Activated CD4-positive, alpha-beta T cell treated with anti-CD3 and anti-CD28 coated beads for 36 hours (primary cell): ENCODE measurements around the gene EN2. TPM values are rescaled to one million over a fixed set of nuclear protein-coding genes. Genes with fewer than 3 reads are reported as not detected.

Experiments
- ATAC-seq: fragments of 200-7000 bp; cut with Tn5 transposase; one replicate; pipeline ENCODE4 v1.10.0; 2021; ENCODE audit warnings: mild to moderate bottlenecking, moderate library complexity
- CTCF ChIA-PET: fragments of 350-600 bp; sonication (Branson Sonifier 250); formaldehyde crosslinking; loops from one replicate; lab custom pipeline; 2021; ENCODE audit warnings: antibody characterized with exemption; lab: Charles Lee
- POLR2A ChIA-PET: fragments of 350-600 bp; sonication (Branson Sonifier 250); formaldehyde crosslinking; loops from one replicate; lab custom pipeline; 2021; ENCODE audit warnings: antibody characterized with exemption, inconsistent platforms; lab: Charles Lee
- DNase-seq: peaks from one replicate; pipeline ENCODE4 v3.0.0-alpha.2; 2020
- H3K27ac Mint-ChIP-seq: one replicate; pipeline ENCODE4 v1.8.0; 2021; ENCODE audit warnings: mixed read lengths
- H3K27me3 Mint-ChIP-seq: one replicate; pipeline ENCODE4 v1.8.0; 2021; ENCODE audit warnings: mixed read lengths
- H3K36me3 Mint-ChIP-seq: one replicate; pipeline ENCODE4 v1.8.0; 2021; ENCODE audit warnings: low read depth, mixed read lengths
- H3K4me1 Mint-ChIP-seq: one replicate; pipeline ENCODE4 v1.8.0; 2021; ENCODE audit warnings: mixed read lengths
- H3K4me3 Mint-ChIP-seq: one replicate; pipeline ENCODE4 v1.8.0; 2021; ENCODE audit warnings: mild to moderate bottlenecking, moderate library complexity, mixed read lengths
- H3K9me3 Mint-ChIP-seq: one replicate; pipeline ENCODE4 v1.8.0; 2021; ENCODE audit warnings: low read depth, mixed read lengths
- intact Hi-C, 2 experiments: fragments of 100-400 bp; cut with DNase I in 1 of 2; cut with micrococcal nuclease in 1 of 2; formaldehyde crosslinking; loops; one replicate each; pipeline versions ENCODE4 v1.14.2 to v1.15.1; 2022 to 2024; cut with DNase I, micrococcal nuclease
- total RNA-seq, 2 experiments: library from RNA; stranded (reverse); gene quantifications; one replicate each; pipeline ENCODE4 v1.2.3, GENCODE V29; 2021

EN2 gene
- total RNA-seq, 2 experiments from 2014 or later: not detected

- DNase-seq (peak; percentile 27), ATAC-seq (no peak)
- H3K27ac Mint-ChIP-seq: no peak overlapping the region
- H3K27me3 Mint-ChIP-seq: peaks cover 73% of the 10 kb centered on the region
- peaks cover 24% of the 10 kb centered on the region for H3K4me1 Mint-ChIP-seq
- intact Hi-C loops: loop anchor here (1.0 to 5.0 kb wide), 9 partner anchors 23 to 1497 kb away; partner anchors contain the start of gene EN2 (in 1 of the 2)
- H3K36me3 Mint-ChIP-seq: peaks cover 1% of the 10 kb centered on the region
- POLR2A ChIA-PET: no interaction called here
- no peaks in the 10 kb centered on the region for H3K9me3 Mint-ChIP-seq
- CTCF ChIA-PET: interaction anchor here (1.4 kb wide), 1 partner anchor 25 kb away, joined by 3 read pairs; no protein-coding TSS in a partner anchor
- H3K4me3 Mint-ChIP-seq: peak overlapping the region; percentile 59
Measured at GRCh38 chr7:155509725-155510551, 52.0 kb downstream of the EN2 start.

- Mint-ChIP-seq H3K27me3 (peaks cover 72% of the 10 kb centered on the region), H3K4me3 (no peak overlapping the region), H3K9me3 (no peaks in the 10 kb centered on the region), H3K27ac (no peak overlapping the region), H3K4me1 (peaks cover 24% of the 10 kb centered on the region), H3K36me3 (peaks cover 1% of the 10 kb centered on the region)
- ChIA-PET CTCF (no interaction called here), POLR2A (interaction anchor here (0.7 kb wide), 1 partner anchor 37 kb away, joined by 3 read pairs; no protein-coding TSS in a partner anchor)
- ATAC-seq (no peak), DNase-seq (no peak)
- intact Hi-C loops: loop anchor here (2.0 to 5.0 kb wide), 4 partner anchors 22 to 1496 kb away; partner anchors contain the start of gene EN2 (in 1 of the 2)
Measured at GRCh38 chr7:155510975-155511701, 53.2 kb downstream of the EN2 start.

DNA sequence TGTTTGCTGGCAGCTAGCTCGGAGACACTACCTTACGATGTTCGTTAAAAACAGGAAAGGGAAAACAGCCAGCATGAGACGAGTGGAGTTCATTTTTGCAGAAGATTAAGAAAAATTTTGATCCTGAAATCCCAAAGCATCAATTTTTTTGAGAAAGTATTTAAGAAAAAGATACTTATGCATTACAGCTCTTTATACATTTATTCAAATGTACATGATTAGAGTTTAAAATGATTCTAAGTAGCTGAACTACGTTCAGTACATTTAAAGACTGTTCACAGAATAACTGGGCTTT lies 53.7 kb downstream of the EN2 start:
- CTCF ChIA-PET: no interaction called here
- intact Hi-C loops: loop anchor here (2.0 to 5.0 kb wide), 4 partner anchors 21 to 1496 kb away; partner anchors contain the start of gene EN2 (in 1 of the 2)

DNA sequence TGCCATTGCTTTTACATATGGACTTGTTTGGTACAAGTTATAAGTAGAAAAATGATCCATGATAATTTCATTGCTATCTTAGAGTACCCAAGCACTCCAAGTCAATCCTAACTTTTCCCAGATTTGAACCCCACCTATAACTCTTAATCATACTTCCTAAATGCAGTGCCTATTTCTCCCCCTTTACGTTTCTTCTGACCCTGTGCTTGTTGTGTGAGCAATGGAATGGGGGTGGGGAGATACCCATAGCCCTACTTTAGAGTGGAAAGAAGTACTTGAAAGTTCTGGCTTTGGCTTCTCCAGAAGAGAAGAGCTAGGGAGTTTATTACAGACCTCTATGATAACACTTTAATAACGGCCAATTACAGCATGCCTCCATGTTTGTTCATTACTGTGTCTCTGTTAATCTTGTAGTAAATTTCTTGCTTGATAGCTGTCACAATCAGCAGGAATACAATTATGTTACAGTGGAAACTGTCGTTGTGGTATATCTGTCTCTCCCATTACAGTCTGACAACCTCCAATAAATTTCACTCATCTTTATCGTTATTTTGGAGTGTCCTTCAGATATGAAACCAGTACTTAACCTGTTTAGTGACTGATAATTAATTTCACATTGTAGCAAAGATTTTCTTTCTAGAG lies 54.4 kb downstream of the EN2 start:
- Mint-ChIP-seq H3K9me3 (no peaks in the 10 kb centered on the region), H3K4me3 (no peak overlapping the region), H3K27me3 (peaks cover 62% of the 10 kb centered on the region), H3K36me3 (peaks cover 1% of the 10 kb centered on the region), H3K27ac (no peak overlapping the region), H3K4me1 (peaks cover 19% of the 10 kb centered on the region)
- ChIA-PET CTCF (interaction anchor here (0.7 to 1.6 kb wide), 3 partner anchors 21 to 1069 kb away, joined by 3 to 5 read pairs (median 5); no protein-coding TSS in a partner anchor), POLR2A (no interaction called here)
- ATAC-seq (no peak), DNase-seq (no peak)
- intact Hi-C loops: loop anchor here (2.0 to 5.0 kb wide), 3 partner anchors 18 to 1495 kb away; no protein-coding TSS in a partner anchor

More for the DNA sequence above, 53.7 kb downstream of the EN2 start:
- POLR2A ChIA-PET: interaction anchor here (0.7 kb wide), 1 partner anchor 38 kb away, joined by 3 read pairs; no protein-coding TSS in a partner anchor
- no peak overlapping the region for H3K27ac Mint-ChIP-seq
- H3K36me3 Mint-ChIP-seq: peaks cover 1% of the 10 kb centered on the region
- ATAC-seq (no peak), DNase-seq (no peak)
- no peak overlapping the region for H3K4me3 Mint-ChIP-seq
- no peaks in the 10 kb centered on the region for H3K9me3 Mint-ChIP-seq
- H3K4me1 Mint-ChIP-seq: peaks cover 22% of the 10 kb centered on the region
- H3K27me3 Mint-ChIP-seq: peaks cover 70% of the 10 kb centered on the region

DNA sequence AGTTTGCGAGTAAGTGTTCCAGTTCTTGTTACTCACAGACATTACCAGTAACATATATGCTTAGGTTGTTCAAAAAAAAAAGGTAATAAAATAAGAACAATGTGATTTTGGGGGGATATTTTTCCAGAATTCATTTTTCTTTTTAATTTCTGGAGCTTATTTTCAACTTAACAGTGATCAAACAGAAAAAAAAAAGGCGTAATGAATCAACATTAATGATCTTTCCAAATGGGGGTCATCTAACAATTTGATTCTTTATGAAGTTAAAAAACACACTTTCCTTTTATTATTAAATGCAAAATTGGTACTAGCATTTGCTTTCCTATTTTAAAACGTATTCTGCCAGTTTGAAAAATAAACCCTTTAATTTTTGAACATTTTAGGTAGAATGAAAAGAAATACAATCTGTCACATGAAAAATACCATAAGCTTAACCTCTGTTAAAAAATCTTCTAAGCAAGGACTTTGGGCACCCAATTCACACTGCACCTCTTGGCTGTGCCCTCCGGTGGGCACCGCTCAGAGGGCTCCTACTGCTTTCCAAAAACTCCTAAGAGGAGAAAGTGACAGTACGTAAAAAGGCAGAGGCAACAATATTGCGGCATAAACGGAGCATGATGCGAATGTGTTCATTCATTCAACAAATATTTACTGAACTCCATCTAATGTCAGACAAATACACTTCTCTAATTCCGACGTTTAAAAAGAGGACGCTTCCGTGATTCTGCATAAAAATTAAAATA lies 55.8 kb downstream of the EN2 start:
- ATAC-seq (no peak), DNase-seq (no peak)
- no peaks in the 10 kb centered on the region for H3K9me3 Mint-ChIP-seq
- H3K4me1 Mint-ChIP-seq: peaks cover 12% of the 10 kb centered on the region
- intact Hi-C loops: loop anchor here (2.0 to 5.0 kb wide), 3 partner anchors 17 to 1494 kb away; no protein-coding TSS in a partner anchor
- H3K27me3 Mint-ChIP-seq: peaks cover 60% of the 10 kb centered on the region
- CTCF ChIA-PET: interaction anchor here (1.4 to 1.6 kb wide), 2 partner anchors 20 to 133 kb away, joined by 5 read pairs; no protein-coding TSS in a partner anchor
- POLR2A ChIA-PET: no interaction called here
- no peak overlapping the region for H3K4me3 Mint-ChIP-seq
- peaks cover 1% of the 10 kb centered on the region for H3K36me3 Mint-ChIP-seq
- no peak overlapping the region for H3K27ac Mint-ChIP-seq

- intact Hi-C loops: loop anchor here (5.0 kb wide), 2 partner anchors 1488 to 1493 kb away; no protein-coding TSS in a partner anchor
- no peaks in the 10 kb centered on the region for H3K9me3 Mint-ChIP-seq
- DNase-seq (no peak), ATAC-seq (no peak)
- peaks cover under 1% of the 10 kb centered on the region for H3K36me3 Mint-ChIP-seq
- H3K27ac Mint-ChIP-seq: no peak overlapping the region
- ChIA-PET POLR2A (no interaction called here), CTCF (interaction anchor here (1.6 kb wide), 1 partner anchor 134 kb away, joined by 5 read pairs; no protein-coding TSS in a partner anchor)
- peaks cover 7% of the 10 kb centered on the region for H3K4me1 Mint-ChIP-seq
- H3K4me3 Mint-ChIP-seq: no peak overlapping the region
- peaks cover 55% of the 10 kb centered on the region for H3K27me3 Mint-ChIP-seq
Measured at GRCh38 chr7:155514296-155514695, 56.4 kb downstream of the EN2 start.

Other genes with a start within 250 kb of the EN2 start
- 100 to 1,000 TPM; 100 to 110 TPM for gene INSIG1, start 160.3 kb upstream of the EN2 start, total RNA-seq
- not detected for gene CNPY1, start 88.4 kb downstream of the EN2 start, total RNA-seq
- gene RBM33, start 186.5 kb downstream of the EN2 start, total RNA-seq: 10 to 100 TPM; 67.6 to 81.1 TPM